GM21367 (cell line): ENCODE data around the gene SYNCRIP.
A peak's percentile ranks its signal among the peaks of the same experiment; 100 is the strongest.
"Not testable (repeated sequence)": the region's sequence is repeated elsewhere in the genome, so short reads cannot be mapped to it uniquely, and the experiment has no call there.

Source experiments
- ATAC-seq: cut with Tn5 transposase; IDR thresholded peaks from one replicate; pipeline ENCODE4 v1.9.1; 2021; ENCODE audit not compliant: unreplicated experiment

SYNCRIP gene

DNA sequence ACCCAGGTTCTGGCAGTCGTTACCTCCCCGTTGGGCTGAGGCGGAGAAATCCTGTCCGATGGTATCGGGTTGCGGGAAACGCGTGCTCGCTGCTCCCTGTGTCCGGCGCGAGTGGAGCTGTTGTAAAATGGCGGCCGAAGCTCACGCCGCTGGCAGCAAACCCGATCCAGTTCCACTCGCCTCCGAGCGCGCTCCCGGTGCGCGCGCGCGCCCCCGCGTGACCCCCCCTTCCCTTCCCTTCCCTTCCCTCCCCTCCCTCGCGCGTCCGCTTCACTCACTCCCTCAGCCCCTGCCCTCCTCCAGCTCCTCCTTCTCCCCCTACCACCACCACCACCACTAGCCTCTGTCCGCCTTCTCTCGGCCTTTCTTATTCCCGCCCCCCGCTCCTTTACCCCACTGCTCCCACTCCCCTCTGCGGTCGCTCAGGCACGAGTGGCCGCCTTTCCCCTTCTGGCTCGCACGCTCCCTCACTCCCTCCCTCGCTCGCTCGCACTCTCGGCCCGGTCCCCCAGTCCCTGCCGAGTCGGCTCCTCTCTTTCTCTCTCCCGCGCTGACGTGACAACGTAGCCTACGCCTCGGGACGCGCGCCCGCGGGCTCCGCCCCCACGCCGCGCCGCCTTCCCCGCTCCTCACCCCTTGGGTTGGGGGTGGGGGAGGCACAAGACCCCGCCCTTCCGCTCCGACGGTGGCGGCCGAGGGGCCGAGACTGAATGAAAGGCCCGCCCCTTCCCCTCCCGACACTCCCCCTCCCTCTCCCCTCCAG, at the start of gene SYNCRIP:
TSS of gene SYNCRIP (minus strand) at position 113 of the 763 bp plus-strand sequence. CDS start 1,447 bp downstream, outside the sequence.
- peak; percentile 75 for ATAC-seq

- ATAC-seq = no peak
These were observed 48.8 kb upstream of the SYNCRIP start for GRCh38 chr6:85691478-85691877.

- ATAC-seq = no peak
These were observed 47.4 kb upstream of the SYNCRIP start for GRCh38 chr6:85690071-85690470.

DNA sequence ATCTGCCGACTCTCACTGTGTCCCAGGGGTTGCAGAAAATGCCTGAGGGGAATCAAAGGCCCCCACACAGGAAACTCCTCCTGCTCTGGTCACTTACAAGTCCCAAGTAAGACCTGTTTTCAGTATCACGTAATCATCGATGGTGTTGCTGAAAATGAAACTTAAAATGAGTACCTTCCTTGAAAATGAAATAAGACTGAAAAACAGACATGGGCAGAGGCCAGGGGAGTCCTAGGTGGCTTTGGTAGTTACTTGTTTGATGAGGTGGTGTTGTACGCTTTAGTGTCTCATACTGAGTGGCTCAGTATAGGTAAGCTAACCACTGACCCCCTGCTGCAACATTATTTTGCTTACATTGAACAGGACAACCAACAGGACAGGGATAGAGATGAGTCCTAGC, 43.0 kb upstream of the SYNCRIP start:
- ATAC-seq = peak; percentile 93

DNA sequence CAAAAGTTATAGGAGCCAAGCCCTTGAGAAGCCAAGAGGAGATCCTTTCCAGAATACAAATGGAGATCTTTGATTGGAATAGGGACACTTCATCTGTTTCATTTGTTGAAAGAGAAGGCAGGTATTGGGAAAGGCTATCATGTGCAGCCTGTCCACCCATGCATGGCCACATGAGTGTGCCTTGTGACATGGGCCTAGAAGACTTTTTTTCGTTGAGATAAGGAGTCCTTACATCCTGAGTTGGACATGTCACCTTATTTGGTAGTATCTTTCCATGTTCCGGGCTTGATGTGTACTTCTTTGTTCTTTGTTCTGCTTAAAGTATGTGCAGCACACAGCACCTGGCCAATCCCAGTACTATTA, 42.1 kb upstream of the SYNCRIP start:
- ATAC-seq = no peak

DNA sequence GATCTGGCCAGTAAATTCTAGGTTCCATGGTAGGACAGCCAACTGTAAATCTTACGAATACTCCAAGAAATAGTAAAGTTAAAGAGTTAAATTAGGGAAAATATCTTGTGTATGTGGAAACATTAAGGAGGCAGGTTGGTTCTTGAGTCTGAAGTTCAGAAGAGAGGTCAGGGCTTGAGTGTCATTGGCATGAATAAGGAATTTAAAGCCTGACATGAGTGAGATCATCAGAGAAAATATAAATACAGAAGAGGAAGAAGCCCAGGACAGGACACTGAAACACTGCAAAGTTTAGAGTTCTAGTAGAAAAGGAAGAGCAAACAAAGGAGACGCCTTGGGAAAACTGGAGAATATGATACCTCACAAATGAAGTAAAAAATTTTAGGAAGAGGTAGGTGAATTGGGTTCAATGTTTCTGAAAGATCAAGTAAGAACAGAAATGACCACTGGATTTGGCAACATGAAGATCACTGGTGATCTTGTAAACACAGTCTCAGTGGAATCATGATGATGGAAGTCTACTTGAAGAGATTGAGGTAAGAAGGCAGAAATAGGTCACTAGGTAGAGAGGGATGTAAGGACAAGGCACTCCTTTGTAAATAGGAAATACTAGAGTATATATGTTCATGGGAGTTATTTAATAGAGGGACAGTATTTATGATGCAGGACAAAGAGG, 41.6 kb upstream of the SYNCRIP start:
- ATAC-seq = no peak

DNA sequence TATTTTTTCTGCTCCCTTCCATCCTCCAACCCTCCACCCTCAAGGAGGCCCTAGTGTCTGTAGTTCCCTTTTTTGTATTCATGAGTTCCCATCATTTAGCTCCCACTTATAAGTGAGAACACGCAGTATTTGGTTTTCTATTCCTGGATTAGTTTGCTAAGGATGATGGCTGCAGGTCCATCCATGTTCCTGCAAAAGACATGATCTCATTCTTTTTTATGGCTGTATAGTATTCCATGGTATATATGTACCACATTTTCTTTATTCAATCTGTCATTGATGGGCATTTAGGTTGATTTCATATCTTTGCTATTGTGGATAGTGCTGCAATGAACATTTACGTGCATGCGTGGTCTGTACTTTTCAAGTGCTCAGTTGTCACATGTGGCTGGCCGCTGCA, 39.2 kb upstream of the SYNCRIP start:
- ATAC-seq = not testable (repeated sequence)

GRCh38 chr6:85680388-85680787, 37.7 kb upstream of the SYNCRIP start:
- no peak for ATAC-seq

DNA sequence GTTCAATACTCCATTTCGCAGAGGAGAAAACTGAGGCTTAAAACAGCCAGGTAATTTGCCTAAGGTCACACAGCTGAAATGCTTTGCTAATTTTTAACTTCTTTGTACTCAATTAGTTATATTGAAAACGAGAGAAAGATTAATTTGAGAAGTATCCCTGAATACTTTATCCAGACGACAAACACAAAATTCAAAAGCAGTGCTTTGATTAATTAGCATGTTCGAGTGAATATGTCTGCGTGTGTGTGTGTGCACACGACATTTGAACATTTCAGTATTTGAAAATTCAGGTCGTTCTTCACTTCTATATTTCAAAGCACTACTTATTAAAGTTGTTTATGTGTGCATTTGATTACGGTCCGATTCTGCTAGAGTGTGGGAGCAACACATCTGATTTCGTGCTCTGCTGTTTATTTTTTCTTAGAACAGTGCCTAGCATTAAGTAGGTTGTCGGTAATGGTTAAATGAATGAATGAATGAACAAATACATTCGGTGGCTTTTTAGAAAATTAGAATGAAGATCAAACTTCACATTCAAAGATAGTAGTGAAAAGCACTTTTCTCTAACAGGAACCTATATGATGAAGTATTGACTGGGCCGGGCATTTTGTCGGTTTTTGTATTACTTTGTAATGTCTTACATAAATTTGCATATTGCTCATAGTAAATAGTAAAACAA, 36.9 kb upstream of the SYNCRIP start:
- ATAC-seq = no peak

DNA sequence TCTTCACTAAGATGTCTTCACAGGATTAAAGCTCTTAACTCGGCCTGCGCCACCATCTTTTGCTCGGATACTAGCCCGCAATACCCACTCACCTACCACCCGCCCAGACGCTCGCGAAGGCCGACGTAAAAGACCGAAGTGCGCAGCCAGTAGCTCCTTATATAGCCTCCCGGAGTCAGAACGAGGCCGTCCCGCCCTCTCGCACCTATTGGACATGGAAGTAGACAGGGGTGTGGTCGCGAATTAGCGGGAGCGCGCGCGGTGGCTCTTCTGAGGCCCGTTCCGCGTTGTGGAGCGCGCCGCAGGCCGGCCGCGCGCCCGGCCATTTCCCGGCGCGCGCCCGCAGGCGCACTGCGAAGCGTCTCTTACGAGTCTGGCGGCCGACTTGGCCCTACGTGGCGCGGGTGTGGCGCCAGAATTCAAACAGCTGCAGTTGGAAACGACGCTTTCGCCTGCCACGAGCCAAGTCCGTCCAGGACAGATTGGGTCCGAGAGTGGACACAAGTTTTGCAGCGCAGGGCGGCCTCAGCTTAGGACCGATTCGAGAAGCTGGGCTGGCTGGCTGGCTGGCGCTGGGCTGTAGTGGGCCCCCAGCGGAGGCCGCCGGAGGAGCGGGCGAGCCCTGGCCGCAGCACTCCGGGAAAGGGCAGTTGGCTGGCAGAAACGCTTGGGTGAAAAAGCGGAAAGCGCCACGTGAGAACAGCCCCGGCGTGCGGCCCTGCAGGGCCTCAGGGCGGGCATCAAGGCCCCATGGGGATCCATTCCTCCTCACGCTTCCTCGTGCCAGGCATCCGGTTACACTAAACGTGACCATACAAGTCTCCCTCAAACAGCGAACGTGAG, 36.1 kb upstream of the SYNCRIP start:
- peak; percentile 77 for ATAC-seq

DNA sequence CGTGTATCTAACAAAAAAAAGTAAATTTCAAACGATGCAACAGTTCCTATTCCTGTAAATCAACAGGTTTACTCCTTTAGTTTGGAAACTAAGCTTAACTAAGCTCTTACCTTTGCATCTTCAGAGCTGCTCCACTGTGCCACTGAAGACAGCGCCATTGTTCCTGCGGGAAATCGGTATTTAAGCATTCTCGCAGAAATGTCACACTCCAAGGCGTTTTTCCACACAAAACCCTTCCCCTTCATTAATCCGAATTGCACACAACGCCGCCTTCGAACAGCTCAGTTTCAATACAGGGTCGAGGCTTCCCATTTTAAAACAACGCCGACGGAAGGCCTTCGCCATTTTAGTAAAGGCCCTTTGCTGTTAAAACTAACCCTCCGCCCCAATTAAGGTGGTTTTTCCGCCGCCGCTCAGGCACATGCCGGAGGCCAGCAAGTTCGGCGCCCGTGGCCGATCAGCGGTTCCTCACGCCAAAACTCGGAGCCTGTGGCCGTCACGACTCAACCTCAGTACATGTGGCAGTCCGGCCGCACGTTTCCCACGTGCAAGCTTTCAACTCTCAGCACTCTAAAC, 35.4 kb upstream of the SYNCRIP start:
- ATAC-seq = no peak

DNA sequence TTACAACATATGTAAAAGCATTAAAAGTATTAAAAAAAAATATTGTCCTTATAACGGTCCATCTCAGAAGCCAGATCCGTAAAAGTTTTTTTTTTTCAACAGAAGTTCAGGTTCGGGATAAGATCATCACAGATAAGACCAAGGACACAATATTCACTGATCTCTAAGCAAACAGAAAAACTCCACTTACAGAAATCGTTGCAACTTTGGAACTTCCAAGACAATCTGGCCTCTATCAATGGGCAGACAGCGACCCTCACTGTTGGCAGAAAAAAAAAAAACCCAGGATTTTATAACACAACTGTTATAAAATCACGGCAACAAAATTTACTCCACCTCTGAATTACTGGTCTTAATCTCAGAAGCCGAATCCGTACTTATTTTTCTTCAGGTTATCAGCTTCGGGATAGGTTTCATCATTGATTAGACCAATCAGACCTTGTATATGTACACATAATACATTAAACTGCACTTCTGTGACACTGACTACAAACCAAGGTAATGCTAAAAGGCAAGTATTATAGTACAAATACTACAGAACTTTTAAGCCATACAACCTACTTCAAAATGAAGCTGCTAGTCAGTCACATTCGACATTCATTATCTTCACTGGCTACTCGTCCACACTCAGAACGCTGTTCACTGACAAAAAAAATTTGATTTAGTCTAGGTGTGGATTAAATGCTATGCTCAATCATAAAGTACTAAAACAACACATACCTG, 34.7 kb upstream of the SYNCRIP start:
- ATAC-seq = no peak

DNA sequence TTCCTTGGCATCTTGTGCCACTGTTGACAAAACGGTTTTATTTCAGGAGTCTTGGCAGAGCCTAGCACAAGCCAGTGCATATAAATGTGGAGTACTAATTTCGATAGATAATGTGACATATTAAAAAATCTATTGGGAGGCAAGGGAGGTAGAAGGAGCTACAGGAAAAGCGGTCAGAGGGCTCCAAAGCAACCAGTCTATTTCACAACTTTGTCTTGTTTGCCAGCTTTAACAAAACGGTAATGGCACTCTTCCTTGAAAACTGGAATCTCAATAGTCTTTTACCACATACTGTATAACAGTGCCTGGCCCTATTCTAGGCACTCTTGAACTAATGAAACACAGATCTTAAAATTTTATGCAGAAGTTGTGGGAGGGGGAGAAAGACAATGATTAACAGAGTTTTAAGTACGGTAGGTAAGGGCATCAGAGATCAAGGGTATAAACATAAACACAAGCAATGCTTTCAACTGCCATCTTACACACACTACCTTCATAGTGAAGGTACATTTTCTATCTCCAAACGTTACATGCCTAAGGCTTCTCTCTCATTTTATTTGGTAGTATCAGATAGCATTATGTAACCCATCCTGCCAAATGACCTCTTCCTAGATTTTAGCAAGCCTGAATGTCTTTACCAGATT, 33.5 kb upstream of the SYNCRIP start:
- ATAC-seq = no peak

DNA sequence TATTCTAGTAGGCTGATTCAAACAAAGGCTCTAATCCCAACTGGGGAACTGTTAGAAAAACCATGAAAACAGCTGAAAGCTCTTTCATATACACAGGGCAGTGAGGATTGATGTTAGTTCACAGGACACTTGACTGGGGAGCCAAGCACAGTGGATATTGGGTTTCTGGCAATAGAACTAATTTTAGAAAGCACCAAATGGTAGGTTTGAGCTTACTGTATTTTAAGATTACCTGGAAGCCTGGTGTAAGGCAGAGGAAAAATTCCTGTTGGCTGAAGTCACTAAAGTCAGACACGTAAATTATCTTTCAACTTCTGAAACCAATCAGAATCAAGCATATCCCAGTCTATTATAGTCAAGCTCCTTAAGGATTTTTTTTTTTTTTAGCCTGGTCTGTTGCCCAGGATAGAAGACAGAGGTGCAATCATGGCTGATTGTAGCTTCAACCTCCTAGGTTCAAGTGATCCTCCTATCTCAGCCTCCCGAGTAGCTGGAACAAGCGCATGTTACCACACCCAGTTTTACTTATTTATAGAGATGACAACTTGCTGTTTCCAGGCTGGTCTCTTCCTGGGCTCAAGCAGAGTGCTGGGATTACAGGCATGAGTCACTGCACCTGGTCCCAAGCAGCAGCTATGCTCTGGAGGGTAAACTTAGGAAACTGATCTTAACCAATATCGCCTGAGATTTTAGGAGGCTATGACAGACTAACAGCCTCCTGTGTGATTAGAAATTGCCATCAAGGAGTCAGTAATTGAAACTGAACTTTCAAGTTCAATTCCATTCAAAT, 32.5 kb upstream of the SYNCRIP start:
- ATAC-seq = no peak

GRCh38 chr6:85674604-85675003, 31.9 kb upstream of the SYNCRIP start:
- ATAC-seq = no peak

DNA sequence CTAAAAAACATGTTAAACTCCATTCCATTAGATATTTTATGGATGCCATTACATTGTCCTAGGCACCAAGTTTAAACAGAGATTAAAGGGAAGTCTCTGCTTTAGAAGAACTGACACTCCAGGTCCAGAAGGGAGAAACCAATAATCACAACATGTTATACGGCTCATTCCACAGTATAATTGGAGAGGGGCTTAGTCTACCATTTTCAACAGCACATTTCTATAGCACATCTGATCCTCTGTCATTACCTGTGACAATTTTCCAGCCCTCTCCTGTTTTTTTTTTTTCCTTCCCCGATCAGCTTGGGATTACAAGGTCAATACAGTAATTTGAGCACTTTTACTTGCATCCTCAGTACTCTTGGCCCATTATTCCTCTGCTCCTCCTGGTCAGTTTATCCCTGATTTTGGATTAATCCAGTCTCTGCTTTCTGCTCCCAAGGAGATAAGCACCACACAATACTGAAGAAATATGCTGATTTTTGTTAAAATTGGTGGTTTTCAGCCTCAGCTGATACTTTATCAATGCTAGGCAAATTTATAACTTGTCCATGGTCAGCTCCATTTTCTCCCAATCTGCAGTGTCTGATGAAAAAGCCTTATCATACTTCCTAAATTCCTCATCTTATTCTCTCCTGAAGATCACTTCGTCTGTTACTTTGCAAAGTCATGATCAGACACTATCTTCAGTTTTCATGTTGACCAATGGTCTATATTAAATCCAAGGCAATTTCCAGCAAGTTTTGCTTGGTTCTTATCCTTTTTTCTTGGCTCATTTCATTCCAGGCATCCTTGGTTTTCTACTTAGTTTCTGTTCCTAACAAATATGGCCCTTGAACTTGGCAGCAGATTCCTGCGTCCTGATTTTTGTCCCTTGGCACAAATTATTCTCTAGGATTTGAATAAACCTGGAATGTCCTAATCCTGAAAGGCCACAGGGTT, 30.8 kb upstream of the SYNCRIP start:
- ATAC-seq = no peak

- no peak for ATAC-seq
These were observed 29.9 kb upstream of the SYNCRIP start for GRCh38 chr6:85672623-85673022.

GRCh38 chr6:85672050-85672449, 29.4 kb upstream of the SYNCRIP start:
- no peak for ATAC-seq
